Skin epidermis (tissue), 12 donors: Measurements from ENCODE around the gene IRAK3.

ENCODE experiments used
- H3K27ac ChIP-seq, 21 experiments: fragments of 200-600 bp; sonication (generic) in 11 of 21; one replicate each; pipeline ENCODE4 v1.5.0; 2020; ENCODE audit warnings: mild to moderate bottlenecking in 3 of 21, inconsistent platforms in 2 of 21, moderate library complexity in 2 of 21
- H3K4me3 ChIP-seq, 7 experiments: fragments of 200-600 bp; sonication (generic) in 2 of 7; one replicate each; pipeline ENCODE4 v1.5.0; 2020; ENCODE audit warnings: inconsistent platforms in 2 of 7, mild to moderate bottlenecking in 2 of 7, moderate library complexity in 1 of 7

IRAK3 gene

DNA sequence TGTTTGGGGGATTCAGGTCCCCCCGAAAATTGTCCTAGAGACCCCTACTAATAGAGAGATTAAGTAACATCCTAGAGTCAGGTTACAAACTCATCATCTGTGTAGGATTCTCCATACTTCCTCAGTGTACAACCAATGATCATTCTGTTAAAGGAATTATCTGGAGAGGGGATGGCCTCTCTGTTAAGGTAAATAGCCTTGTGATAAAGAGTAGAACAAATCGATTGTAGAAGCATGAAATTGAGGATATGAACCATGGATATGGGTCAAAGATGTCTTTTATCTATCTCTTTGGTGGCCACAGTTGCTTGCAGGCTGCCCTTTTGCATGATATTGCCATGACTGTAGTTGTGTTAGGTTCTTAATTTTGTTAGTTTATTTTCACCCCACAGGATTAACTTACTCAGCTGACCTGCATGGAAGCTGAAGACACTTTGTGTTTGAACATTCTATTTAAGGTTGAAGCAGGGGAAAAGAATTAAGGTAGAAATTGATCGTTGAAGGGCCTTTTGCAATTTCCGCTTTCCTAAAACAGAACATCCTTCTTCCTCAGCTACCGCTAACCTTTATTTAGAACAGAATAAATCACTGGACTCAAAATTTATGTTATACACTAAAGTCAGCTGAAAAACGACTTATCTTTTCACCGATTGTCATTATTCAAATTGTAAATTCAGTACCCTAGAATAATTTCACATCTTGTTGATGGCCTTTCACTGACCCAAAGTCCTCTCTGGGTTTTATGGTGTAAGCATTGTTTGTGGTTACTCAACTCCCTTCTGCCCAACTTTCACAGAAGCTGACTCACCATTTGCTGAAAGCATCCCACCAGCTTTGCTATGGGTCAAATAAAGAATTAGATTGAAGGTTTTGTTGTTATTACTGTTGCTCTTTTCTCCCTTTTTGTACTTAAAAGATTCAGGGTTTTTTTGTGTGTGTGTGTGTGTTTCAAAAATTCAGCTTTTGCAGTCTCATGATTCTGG is 52.3 kb downstream of the IRAK3 start:
- no peak overlapping the region for H3K4me3 ChIP-seq
- H3K27ac ChIP-seq, result no peak overlapping the region

DNA sequence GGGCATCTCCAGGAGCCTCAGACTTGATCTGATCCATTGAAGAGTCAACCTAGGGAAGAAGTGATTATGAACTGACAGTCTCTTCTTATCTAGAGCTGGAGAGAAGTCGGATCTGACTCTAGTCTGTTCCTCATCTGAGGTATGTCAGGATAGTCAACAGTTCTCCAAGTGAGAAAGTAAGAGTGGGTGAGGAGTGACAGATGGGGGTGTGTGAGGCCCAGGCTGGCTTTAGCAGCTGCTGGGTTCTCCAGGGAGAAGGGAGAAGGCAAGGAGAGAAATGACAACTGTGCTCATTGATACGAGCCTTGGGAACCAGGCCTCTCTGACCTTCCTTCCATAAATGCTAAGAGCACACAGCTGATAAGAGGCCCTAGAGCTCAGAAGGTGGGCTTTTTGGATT is 53.3 kb downstream of the IRAK3 start:
- Histone ChIP-seq H3K27ac (peak overlapping the region in 1 of 21 experiments; percentile 2), H3K4me3 (no peak overlapping the region)

DNA sequence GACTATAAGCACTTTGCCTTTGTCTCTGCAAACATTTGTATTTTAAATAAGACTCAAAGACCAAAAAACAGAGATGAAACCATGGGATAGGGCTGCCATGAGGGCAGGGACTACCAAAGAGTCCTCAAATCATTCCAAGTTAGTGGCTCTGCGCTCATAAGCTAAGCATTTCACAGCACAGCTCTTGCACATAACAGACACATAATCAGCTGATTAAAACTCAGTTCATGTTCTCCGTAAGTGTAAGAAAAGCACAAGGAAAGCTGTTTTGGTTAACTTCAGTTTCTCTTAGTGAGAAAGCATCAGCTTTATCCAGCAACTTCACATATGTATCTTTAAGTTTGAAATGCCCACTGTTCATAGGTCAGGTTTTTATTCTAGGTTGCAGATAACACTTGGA is 54.9 kb downstream of the IRAK3 start:
- H3K27ac ChIP-seq, result no peak overlapping the region
- H3K4me3 ChIP-seq, result no peak overlapping the region

DNA sequence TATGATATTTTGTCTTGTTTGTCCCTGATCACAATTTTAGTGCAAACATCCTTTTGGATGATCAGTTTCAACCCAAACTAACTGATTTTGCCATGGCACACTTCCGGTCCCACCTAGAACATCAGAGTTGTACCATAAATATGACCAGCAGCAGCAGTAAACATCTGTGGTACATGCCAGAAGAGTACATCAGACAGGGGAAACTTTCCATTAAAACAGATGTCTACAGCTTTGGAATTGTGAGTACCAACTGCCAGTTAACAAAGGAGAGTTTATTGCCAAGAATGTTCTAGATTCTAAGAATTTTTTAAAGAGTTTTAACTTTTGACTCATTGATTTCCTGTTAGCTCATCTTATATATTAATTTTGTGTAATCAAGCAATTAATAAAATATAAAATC is 55.4 kb downstream of the IRAK3 start:
- H3K4me3 ChIP-seq, result no peak overlapping the region
- no peak overlapping the region for H3K27ac ChIP-seq

DNA sequence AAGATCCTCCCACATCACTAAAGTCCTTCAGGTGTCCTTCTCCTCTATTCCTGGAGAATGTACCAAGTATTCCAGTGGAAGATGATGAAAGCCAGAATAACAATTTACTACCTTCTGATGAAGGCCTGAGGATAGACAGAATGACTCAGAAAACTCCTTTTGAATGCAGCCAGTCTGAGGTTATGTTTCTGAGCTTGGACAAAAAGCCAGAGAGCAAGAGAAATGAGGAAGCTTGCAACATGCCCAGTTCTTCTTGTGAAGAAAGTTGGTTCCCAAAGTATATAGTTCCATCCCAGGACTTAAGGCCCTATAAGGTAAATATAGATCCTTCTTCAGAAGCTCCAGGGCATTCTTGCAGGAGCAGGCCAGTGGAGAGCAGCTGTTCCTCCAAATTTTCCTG is 58.7 kb downstream of the IRAK3 start:
- no peak overlapping the region for H3K27ac ChIP-seq
- no peak overlapping the region for H3K4me3 ChIP-seq

DNA sequence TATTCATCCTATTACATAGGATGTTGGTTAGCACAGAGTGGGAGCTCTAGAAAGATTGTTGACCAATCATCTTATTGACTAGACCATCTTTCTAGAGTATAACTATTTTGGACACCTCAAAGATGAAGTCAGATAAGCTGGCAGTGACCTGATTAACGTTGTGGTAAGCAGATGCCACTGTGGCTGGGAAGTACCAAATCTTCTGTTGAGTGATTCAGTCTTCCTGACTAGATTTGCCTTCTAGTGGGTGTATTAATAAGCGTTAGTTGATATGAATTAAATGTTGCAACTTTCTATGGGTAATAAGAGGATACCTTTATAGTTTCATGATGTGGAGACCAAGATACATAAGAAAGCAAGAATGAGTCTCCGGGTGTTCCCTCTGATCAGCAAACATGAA is 62.0 kb downstream of the IRAK3 start:
- H3K27ac ChIP-seq, result no peak overlapping the region
- no peak overlapping the region for H3K4me3 ChIP-seq

DNA sequence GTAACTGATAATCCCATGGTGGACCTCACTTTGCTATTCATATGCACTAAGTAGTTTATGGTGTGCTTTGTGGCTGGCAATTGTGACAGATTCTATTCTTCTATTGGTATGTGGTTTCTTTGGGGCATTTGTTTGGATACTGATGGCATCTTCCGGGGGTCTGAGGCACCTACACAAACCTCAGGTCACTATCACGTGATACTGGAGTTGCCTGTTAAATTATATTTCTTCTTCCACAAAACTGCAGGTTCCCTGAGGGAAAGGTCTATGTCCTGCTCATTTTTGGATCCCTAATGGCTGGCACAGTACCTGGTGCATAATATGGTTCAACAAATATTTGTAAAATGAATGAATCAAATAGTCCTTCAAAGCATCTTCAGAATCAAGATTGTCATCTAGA is 63.8 kb downstream of the IRAK3 start:
- no peak overlapping the region for H3K4me3 ChIP-seq

DNA sequence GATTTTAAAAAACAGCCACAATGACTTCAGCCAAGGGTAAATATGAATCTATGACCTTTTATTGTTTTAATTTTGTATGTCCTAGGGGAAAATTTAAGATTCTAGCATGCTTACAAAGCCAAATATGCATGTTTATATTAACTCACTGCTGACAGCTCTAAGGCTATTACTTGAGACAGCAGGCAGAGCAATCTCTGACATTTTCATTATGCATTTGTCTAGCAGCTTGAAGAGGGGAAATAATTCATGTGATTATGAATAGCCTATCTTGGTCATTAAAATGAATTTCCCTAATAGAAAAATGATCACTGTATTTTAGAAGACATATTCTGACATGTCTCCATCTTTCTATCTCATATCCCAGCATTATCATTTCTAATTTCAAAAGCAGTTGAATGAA is 66.7 kb downstream of the IRAK3 start:
- no peak overlapping the region for H3K27ac ChIP-seq
- no peak overlapping the region for H3K4me3 ChIP-seq

More for the DNA sequence above, 63.8 kb downstream of the IRAK3 start:
- H3K27ac ChIP-seq, result no peak overlapping the region

DNA sequence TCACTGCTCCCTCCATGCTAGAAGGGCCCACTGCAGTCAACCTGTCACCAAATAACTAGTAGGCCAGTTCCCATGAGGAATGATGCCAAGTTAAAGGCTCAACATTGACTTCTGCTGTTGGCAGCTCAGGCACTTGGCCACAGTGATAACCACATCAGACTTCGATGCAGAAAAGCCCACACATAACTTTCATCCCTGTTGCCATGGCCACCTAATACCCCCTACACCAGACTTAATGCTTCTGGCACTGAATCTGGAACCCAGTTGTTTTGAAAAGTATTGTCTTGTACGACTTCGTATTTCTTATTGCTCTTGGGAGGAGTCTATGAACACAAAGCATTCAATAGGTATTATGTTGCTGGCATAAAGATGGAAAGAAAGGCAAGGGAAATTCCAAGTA is 69.0 kb downstream of the IRAK3 start:
- Histone ChIP-seq H3K27ac (no peak overlapping the region), H3K4me3 (no peak overlapping the region)

DNA sequence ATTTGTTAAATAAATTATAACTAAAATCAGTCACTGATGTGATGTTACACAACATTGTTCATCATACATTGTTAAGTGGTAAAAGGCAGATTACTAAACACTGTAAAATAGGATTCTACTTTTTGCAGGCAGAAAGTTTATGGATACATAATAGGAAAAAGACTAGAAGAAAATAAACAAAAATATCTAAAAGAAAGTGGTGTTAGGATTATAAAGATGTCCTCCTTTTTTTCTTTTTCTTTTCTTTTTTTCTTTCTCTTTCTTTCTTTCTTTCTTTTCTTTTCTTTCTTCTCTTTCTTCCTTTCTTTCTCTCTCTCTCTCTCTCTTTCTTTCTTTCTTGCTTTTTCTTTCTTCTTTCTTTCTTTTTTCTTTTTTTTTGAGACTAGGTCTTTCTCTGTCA is 73.7 kb downstream of the IRAK3 start:
- no peak overlapping the region for H3K27ac ChIP-seq

DNA sequence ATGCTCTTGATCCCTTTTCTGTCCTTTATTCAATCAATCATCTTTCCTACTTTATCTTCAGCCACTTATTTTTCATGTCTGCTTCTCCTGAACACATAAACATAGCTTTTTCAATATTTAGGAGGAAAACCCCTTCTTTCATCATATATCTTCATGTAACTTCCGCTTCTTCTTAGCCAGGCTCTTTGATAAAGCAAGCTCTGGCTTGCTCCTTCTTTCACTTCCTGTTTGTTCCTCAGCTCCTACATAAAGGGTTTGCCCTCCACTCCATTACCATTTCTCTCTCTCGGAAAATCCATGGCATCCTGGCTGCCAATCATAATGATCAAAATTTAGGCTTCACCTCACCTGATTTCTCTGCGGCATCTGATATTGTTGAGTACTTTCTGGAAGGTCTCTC is 79.5 kb downstream of the IRAK3 start:
- Histone ChIP-seq H3K4me3 (no peak overlapping the region), H3K27ac (peak overlapping the region in 8 of 21 experiments; percentile 32 to 80 (median 50))

More for the DNA sequence above, 73.7 kb downstream of the IRAK3 start:
- H3K4me3 ChIP-seq, result no peak overlapping the region

DNA sequence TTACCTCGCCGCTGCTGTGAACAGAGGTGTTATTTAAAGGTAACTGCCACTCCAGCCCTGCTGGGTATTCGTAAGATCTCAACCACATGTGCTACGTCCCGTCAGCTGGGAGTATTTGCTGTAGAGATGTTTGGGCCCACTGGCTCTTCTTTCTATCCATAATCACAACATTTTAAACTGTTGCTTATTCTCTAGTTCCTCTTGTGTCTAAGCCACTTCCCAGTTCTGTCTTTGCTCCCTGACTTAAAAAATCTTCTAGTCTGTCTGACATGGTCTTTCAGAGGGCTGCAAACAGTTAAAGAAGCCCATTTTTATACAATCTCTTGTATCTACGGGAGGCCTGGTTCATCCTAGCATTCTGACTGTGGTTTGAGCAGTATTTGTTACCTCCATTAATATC is 80.1 kb downstream of the IRAK3 start:
- H3K27ac ChIP-seq, result peak overlapping the region in 9 of 21 experiments; percentile 3 to 80 (median 47)

DNA sequence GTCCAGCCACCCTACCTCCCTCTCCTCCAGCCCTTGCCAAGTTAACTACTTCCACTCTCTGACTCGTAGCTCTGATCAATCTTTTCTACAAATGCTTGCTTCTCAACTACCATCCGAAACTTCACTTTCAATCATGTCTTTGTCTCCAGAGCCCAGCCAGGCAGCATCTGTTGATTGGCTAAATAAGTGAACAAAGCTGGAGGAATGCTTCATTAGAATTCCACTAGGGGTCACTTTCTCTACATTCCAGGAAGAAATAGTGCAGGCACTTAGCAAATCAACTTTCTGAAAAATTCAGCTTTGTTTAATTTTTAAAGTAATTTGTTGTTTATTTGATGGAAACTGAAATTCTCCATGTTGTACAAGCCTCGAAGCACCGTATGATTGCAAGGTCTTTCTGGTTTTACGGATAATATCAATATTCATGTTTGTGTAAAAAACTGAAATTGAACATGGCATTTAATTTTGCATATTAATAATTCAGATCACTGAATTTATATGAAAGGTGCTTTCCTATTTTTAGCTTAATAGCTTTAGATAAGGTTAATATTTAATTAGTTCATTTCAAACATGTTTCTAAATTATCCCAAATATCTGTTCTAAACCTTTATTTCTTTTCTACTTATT is 80.9 kb downstream of the IRAK3 start:
- H3K4me3 ChIP-seq, result no peak overlapping the region

More for the DNA sequence above, 80.1 kb downstream of the IRAK3 start:
- no peak overlapping the region for H3K4me3 ChIP-seq

DNA sequence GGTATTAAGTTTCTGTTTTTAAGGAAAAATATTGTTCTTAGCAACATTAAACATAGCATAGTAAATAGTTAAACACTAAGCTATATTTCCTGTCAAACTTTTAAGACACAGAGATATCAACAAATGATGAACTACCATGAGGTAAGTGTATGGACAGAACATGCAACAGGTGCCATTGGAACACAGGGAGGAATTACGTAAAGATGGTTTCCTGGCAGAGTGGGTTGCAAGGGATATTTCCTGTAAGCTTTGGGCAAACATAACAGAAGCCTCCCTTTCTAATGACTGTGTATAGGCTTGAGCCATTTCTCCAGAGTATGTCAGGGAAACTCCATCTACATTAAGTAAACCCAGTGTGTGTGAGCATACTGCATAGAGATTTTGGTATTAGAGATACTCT is 81.6 kb downstream of the IRAK3 start:
- Histone ChIP-seq H3K4me3 (no peak overlapping the region), H3K27ac (no peak overlapping the region)

More for the DNA sequence above, 80.9 kb downstream of the IRAK3 start:
- H3K27ac ChIP-seq, result peak overlapping the region in 7 of 21 experiments; percentile 3 to 80 (median 47)

DNA sequence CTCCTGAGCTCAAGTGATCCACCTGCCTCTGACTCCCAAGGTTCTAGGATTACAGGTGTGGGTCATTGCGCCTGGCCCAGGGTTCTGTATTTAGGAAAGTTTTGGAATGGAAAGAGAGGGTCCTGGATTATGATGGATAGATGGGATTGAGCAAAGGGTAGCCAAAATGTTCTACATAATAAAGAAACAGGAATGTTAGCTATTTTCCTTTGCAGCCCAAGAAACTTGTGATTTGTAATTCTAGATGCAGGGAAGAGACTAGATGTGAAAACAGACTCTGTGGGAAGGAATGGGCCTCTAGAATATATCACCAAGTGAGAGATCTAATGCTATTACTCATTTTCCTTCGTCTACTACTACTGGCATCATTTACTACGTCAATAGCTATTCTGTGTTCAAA is 83.6 kb downstream of the IRAK3 start:
- H3K4me3 ChIP-seq, result no peak overlapping the region
- no peak overlapping the region for H3K27ac ChIP-seq

DNA sequence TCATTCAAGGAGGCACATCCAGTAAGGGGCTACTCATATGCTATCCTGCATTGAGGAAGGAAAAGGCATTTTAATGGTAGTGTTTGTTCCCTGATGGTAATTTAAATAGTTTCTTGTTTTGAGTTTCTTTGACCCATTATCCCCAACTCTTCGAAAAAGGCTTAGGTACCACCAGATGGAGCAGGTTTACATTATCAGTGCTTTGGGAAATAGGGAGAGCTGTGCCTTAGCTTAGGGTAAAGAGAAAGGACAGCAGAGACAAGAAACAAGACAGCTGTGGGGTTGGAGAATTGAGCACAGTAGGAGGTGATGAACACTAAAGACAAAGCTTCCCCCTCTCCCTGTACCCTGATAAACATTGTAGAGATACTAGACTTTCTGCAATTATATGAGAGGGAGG is 84.1 kb downstream of the IRAK3 start:
- Histone ChIP-seq H3K27ac (no peak overlapping the region), H3K4me3 (no peak overlapping the region)

DNA sequence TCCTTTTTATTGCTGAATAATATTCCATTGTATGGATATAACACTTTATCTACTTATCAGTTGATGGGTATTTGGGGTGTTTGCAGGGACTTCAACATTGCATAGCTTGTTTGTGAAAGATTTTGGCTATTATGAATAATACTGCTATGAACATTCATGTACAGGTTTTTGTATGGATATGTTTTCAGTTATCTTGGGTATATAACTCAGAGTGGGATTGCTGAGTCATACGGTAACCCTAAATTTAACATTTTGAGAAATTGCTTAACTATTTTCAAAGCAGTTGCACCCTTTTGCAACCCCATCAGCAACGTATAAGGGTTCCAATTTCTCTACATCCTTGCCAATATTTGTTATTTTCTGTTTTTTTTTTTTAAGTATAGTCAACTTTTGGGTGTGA is 86.0 kb downstream of the IRAK3 start:
- H3K4me3 ChIP-seq, result no peak overlapping the region
- no peak overlapping the region for H3K27ac ChIP-seq

DNA sequence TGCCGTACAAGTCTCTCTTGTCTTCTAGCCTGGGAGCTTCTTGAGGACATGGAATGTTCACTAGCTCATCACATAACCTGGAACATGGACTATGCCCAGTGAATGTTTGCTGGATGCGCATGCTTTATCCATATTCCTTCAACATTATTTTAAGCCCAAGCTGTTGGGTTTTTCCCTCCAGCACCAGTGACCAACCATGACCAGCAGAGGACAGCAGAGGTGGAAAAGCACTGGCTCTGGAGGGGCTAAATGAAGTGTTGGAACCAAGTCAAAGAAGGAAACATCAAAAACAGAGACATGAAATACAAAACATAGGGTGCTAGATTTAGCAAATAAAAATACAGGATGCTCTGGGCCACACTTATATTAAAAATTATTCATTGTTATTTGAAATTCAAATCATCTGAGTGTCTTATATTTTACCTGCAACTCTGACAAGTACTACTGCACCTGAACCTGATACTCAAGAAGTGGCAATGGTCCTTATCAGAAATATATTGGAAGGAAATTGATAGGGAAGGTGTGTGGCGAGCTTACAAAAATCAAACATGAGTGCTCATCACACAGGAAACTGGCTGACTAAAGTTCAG is 90.2 kb downstream of the IRAK3 start:
- Histone ChIP-seq H3K27ac (no peak overlapping the region), H3K4me3 (no peak overlapping the region)

DNA sequence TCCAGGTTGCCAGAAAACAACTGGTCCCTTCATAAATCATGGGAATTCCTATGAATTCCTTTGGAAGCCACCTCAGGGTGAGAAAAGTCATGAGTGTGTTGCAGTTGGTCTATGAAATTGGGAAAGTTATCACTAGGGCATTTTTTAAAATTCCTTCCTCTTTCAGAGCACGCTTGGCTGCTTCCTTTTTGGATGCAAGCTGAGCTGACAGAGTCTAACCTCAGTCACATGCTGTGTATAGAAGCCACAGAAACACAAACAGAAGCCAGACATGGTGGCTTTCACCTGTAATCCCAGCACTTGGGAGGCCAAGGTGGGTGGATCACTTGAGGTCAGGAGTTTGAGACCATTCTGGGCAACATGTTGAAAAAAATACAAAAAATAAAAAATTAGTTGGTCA is 91.5 kb downstream of the IRAK3 start:
- Histone ChIP-seq H3K27ac (no peak overlapping the region), H3K4me3 (no peak overlapping the region)

DNA sequence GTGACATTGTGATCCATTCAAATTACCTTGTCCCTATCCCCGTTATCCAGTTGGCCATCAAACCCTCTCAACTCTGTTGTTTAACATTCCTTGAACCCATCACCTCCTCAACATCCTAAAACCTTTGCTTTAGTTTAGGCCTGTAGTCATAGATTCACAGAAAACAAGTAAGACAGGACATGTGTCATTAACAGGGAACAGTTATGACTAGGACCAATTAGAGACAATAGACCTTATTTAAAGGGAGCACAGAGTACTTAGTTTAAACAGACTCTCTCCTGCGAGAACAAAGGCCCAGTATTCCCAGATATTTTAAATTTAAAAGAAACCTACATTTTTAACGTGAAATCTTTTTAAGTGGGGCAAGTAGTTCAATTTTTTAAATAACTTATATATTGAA is 93.2 kb downstream of the IRAK3 start:
- H3K4me3 ChIP-seq, result no peak overlapping the region
- no peak overlapping the region for H3K27ac ChIP-seq

DNA sequence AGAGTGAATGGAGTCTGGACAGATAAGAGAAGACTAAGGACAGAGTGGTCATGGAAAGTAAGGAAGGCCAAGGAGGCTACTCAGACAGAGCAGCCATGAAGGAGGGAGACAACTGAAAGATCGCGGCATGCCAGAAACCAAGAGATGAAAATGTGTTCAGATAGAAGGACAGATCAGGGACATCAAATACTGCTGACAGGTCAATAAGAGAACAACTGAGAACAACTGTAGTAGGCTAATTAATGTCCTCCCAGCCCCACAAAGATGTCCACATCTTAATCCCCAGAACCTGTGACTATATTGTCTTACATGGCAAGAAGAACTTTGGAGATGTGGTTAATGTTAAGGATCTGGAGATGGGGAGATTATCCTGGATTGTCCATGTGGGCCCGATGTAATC is 98.3 kb downstream of the IRAK3 start:
- no peak overlapping the region for H3K4me3 ChIP-seq
- peak overlapping the region in 6 of 21 experiments; percentile 34 to 89 (median 48) for H3K27ac ChIP-seq
